IPS-15b (cell line): Measurements from ENCODE around the gene PM20D1.
"Not testable (repeated sequence)": the region's sequence is repeated elsewhere in the genome, so short reads cannot be mapped to it uniquely, and the experiment has no call there.

ENCODE experiments used
- H3K27me3 ChIP-seq: one replicate; pipeline ENCODE4 v1.6.1; 2013; ENCODE audit warnings: low read length; ENCODE audit not compliant: control insufficient read depth, insufficient read depth
- H3K36me3 ChIP-seq: one replicate; pipeline ENCODE4 v1.6.1; 2013; ENCODE audit warnings: low read length; ENCODE audit not compliant: control insufficient read depth, insufficient read depth
- H3K4me1 ChIP-seq: one replicate; pipeline ENCODE4 v1.6.1; 2013; ENCODE audit warnings: mild to moderate bottlenecking, low read length; ENCODE audit not compliant: control insufficient read depth, insufficient read depth
- H3K4me3 ChIP-seq: one replicate; pipeline ENCODE4 v1.5.1; 2013; ENCODE audit warnings: low read depth, low read length
- H3K9ac ChIP-seq: one replicate; pipeline ENCODE4 v1.6.1; 2013; ENCODE audit warnings: low read depth, mild to moderate bottlenecking, low read length
- H3K9me3 ChIP-seq: one replicate; pipeline ENCODE4 v1.6.1; 2013; ENCODE audit warnings: mild to moderate bottlenecking, low read length; ENCODE audit not compliant: control insufficient read depth, insufficient read depth

PM20D1 gene

DNA sequence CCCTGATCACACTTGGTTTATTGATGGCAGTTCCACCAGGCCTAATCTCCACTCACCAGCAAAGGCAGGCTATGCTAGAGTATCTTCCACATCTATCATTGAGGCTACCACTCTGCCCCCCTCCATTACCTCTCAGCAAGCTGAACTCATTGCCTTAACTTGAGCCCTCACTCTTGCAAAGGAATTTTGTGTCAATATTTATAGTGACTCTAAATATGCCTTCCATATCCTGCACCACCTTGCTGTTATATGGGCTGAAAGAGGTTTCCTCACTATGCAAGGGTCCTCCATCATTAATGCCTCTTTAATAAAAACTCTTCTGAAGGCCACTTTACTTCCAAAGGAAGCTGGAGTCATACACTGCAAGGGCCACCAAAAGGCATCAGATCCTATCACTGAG is 23.2 kb upstream of the PM20D1 start:
- H3K36me3 ChIP-seq, H3K9me3 ChIP-seq, H3K27me3 ChIP-seq, H3K4me1 ChIP-seq, H3K9ac ChIP-seq, H3K4me3 ChIP-seq: not testable (repeated sequence)

DNA sequence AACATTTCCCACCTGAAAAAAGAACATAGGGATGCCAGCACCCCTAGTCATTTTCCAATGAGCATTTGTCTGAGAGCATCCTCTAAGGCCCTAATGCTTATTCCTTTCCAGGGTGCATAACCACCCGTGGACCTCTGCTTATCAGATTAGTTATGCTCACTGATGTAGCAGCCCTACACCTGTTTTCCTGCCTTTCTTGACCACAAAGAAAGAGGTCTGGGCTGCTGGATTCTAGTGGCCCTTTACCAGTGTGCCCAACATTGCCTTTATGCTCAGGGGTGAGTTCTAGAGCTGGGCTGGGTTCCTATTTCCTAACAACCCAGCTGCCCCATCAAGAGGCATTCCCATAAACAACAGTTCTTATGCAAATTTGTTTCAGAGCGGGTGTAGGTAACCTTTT is 20.3 kb upstream of the PM20D1 start:
- Histone ChIP-seq H3K9me3 (no peaks in the 10 kb centered on the region), H3K27me3 (no peaks in the 10 kb centered on the region), H3K4me1 (peaks cover 2% of the 10 kb centered on the region), H3K9ac (no peak overlapping the region), H3K36me3 (no peaks in the 10 kb centered on the region), H3K4me3 (no peak overlapping the region)

DNA sequence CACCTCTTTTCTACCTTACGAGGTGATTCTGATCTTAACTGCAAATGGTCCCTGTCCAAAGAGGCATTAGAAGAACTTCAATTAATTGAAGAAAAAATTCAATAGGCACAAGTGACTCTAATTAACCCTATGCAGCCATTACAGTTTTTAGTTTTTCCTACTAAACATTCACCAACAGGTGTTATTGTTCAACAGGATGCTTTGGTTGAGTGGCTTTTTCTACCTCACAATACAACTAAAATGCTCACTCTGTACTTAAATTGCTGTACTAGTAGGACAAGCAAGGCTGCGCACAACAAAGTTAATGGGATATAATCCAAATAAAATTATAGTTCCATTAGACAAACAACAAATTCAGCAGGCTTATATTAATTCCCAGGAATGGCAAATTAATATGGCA is 11.6 kb upstream of the PM20D1 start:
- no peak overlapping the region for H3K4me3 ChIP-seq
- H3K27me3 ChIP-seq = no peaks in the 10 kb centered on the region
- H3K9ac ChIP-seq = no peak overlapping the region
- H3K36me3 ChIP-seq = no peaks in the 10 kb centered on the region
- no peaks in the 10 kb centered on the region for H3K9me3 ChIP-seq
- no peaks in the 10 kb centered on the region for H3K4me1 ChIP-seq

- no peaks in the 10 kb centered on the region for H3K4me1 ChIP-seq
- no peaks in the 10 kb centered on the region for H3K27me3 ChIP-seq
- no peak overlapping the region for H3K9ac ChIP-seq
- no peaks in the 10 kb centered on the region for H3K36me3 ChIP-seq
- H3K9me3 ChIP-seq = no peaks in the 10 kb centered on the region
- H3K4me3 ChIP-seq = no peak overlapping the region
Observed at GRCh38 chr1:205858141-205858961, 8.4 kb upstream of the PM20D1 start.

DNA sequence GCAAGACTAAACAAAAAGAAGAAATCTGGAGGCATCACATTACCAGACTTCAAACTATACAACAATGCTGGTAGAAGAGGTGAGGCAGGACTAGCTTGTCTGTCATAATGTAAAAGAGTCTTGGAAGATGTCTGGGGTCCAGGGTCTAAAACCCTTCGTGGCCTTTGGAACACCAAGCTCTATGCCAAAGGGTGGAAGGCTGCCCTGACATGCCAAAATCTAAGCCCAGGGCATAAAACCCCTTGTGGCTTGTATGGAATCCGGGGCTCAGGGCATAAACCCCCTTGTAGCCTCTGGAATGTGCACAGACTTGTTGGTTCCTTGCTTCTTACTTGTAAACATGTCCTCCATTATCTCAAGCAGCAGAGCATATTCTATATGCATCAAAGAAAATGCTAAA is 7.6 kb upstream of the PM20D1 start:
- H3K4me3 ChIP-seq, H3K9ac ChIP-seq, H3K9me3 ChIP-seq, H3K27me3 ChIP-seq, H3K36me3 ChIP-seq, H3K4me1 ChIP-seq: not testable (repeated sequence)

DNA sequence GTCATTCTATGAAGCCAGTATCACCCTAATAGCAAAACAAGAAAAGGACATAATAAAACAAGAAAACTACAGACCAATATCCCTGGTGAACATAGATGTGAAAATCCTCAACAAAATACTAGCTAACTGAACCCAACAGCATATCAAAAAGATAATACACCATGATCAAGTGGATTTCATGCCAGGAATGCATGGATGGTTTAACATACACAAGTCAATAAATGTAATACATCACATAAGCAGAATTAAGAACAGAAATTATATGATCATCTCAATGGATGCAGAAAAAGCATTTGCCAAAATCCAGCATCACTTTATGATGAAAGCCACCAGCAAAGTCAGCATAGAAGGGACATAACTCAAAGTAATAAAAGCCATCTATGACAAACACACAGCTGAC is 6.5 kb upstream of the PM20D1 start:
- Histone ChIP-seq H3K9me3 (no peaks in the 10 kb centered on the region), H3K9ac (no peak overlapping the region), H3K4me1 (no peaks in the 10 kb centered on the region), H3K36me3 (no peaks in the 10 kb centered on the region), H3K4me3 (no peak overlapping the region), H3K27me3 (no peaks in the 10 kb centered on the region)

- no peaks in the 10 kb centered on the region for H3K4me1 ChIP-seq
- H3K36me3 ChIP-seq = no peaks in the 10 kb centered on the region
- peaks cover 3% of the 10 kb centered on the region for H3K27me3 ChIP-seq
- H3K9ac ChIP-seq = no peak overlapping the region
- no peak overlapping the region for H3K4me3 ChIP-seq
- no peaks in the 10 kb centered on the region for H3K9me3 ChIP-seq
Observed at GRCh38 chr1:205852969-205853368, 3.0 kb upstream of the PM20D1 start.

GRCh38 chr1:205851993-205852392 is 2.1 kb upstream of the PM20D1 start:
- H3K4me3 ChIP-seq = no peak overlapping the region
- no peaks in the 10 kb centered on the region for H3K4me1 ChIP-seq
- H3K9me3 ChIP-seq = no peaks in the 10 kb centered on the region
- no peaks in the 10 kb centered on the region for H3K36me3 ChIP-seq
- peaks cover 3% of the 10 kb centered on the region for H3K27me3 ChIP-seq
- no peak overlapping the region for H3K9ac ChIP-seq

GRCh38 chr1:205843036-205843859 is 6.7 kb downstream of the PM20D1 start:
- no peaks in the 10 kb centered on the region for H3K36me3 ChIP-seq
- peaks cover 3% of the 10 kb centered on the region for H3K4me1 ChIP-seq
- no peaks in the 10 kb centered on the region for H3K9me3 ChIP-seq
- no peaks in the 10 kb centered on the region for H3K27me3 ChIP-seq
- no peak overlapping the region for H3K9ac ChIP-seq
- H3K4me3 ChIP-seq = no peak overlapping the region

DNA sequence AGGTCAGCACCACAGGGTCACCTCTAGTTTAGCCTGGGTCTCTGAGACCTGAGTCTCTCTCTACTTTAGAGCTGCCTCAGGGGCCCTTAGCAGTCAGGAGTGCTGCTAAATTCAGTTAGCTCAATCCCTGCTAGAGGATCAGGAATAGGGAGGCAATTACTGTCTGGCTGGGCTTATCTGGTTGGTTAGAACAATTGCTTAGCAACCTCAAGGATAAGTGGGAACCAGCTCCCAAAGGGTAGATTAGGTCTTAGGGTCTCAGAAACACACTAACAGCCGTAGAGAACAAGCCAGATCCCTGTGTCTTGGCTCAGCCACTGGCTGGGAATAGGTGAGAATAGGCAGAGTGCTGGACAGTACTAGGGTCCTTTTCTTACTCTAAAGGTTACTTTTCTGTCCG is 7.7 kb downstream of the PM20D1 start:
- Histone ChIP-seq H3K27me3 (no peaks in the 10 kb centered on the region), H3K4me1 (peaks cover 3% of the 10 kb centered on the region), H3K9me3 (no peaks in the 10 kb centered on the region), H3K9ac (no peak overlapping the region), H3K36me3 (no peaks in the 10 kb centered on the region), H3K4me3 (no peak overlapping the region)

DNA sequence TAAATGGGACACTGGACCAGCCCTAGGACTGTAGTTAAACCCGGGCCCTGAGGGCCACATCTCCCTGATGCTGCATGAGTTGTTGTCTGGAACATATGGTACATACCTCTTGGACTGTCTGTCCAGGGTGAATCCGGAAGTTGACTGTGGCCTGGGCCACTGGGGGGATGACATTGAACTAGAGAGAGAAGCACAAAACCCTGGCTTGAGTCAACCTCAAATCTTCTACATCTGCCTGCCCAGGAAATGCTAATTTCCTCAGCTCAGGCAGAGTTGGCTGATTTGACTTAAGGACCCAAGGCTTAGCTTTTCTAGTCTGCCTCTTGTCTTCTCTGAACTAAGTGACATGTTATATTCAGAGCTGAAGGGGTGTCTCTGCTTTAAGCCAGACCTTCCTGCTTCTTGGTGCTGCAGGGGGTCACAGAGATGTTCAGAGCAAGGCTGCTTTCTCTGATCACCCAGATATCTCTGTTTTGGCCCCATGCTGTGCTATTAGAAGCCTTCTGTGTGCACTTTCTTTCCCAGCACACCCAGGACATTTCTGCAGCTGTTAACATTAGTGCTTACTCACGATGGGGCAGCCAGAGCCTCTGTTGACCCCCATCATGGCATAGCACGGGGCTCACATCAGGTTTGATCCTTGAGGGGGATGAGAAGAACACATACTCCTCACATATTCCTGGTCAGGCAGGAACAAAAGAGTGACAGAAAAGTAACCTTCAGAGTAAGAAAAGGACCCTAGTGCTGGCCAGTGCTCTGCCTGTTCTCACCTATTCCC is 9.6 kb downstream of the PM20D1 start:
- no peaks in the 10 kb centered on the region for H3K36me3 ChIP-seq
- no peaks in the 10 kb centered on the region for H3K27me3 ChIP-seq
- peaks cover 3% of the 10 kb centered on the region for H3K4me1 ChIP-seq
- no peaks in the 10 kb centered on the region for H3K9me3 ChIP-seq
- H3K4me3 ChIP-seq = no peak overlapping the region
- H3K9ac ChIP-seq = no peak overlapping the region
